Testis (tissue), 2 donors: ENCODE results near the gene FER1L5.

Experiments used
- POLR2A ChIP-seq: fragments of 450-650 bp; IDR thresholded peaks from one replicate; pipeline ENCODE4 v1.6.1; 2017; ENCODE audit warnings: antibody characterized with exemption, mild to moderate bottlenecking, moderate library complexity
- TF ChIP-seq, protein P1 (sequence below), 3 experiments: fragments of 450-650 bp in 2 of 3; fragments of 200-600 bp in 1 of 3; sonication (generic) in 1 of 3; IDR thresholded peaks; one replicate each; pipeline ENCODE4 v1.5.1; 2016 to 2019; ENCODE audit warnings: antibody characterized with exemption in 3 of 3, mild to moderate bottlenecking in 2 of 3, moderate library complexity in 1 of 3

DNA sequence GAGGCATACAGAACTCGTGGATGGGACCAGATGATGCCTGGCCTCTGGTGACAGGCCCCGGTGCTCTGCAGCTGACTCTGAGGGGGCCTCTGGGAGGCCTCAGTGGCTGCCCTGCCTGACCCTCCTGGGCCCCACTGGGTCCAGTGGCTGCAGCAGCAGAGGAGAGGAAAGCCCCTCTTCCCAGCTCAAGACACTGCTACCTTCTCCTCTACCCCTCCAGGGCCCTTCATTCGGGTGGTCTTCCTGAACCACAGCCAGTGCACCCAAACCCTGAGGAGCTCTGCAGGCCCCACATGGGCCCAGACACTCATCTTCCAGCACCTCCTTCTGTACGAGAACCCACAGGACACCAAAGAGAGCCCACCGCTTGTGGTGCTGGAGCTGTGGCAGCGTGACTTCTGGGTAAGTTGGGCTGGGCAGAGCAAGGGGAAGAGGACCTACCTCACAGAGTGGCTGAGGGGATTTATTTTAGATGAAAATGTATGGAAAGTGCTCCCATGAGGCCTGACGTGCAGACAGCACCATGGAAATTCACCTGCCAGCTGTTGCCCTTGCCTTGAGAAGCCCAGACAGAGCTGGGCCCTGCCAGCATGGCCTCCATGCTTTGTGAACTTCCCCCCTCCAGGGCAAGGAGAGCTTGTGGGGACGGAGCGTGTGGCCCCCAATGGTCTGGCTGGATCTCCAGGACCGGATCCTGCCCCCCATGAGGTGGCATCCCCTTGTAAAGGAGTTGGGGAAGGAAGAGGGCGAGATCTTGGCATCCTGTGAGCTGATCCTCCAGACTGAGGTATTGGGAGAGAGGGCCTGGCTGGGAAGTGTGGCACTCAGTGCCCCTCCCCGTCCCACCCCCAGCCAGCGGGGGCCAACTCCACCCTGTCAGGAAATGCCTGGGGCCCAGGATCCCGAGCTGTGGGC, 51.0 kb downstream of the FER1L5 start:
- TF ChIP-seq, protein P1, sequence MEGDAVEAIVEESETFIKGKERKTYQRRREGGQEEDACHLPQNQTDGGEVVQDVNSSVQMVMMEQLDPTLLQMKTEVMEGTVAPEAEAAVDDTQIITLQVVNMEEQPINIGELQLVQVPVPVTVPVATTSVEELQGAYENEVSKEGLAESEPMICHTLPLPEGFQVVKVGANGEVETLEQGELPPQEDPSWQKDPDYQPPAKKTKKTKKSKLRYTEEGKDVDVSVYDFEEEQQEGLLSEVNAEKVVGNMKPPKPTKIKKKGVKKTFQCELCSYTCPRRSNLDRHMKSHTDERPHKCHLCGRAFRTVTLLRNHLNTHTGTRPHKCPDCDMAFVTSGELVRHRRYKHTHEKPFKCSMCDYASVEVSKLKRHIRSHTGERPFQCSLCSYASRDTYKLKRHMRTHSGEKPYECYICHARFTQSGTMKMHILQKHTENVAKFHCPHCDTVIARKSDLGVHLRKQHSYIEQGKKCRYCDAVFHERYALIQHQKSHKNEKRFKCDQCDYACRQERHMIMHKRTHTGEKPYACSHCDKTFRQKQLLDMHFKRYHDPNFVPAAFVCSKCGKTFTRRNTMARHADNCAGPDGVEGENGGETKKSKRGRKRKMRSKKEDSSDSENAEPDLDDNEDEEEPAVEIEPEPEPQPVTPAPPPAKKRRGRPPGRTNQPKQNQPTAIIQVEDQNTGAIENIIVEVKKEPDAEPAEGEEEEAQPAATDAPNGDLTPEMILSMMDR (IDR thresholded peaks at IDR 0.05) = no peak
- TF ChIP-seq POLR2A = no peak
